Measurements from ENCODE around the gene ARL8A.

DNA sequence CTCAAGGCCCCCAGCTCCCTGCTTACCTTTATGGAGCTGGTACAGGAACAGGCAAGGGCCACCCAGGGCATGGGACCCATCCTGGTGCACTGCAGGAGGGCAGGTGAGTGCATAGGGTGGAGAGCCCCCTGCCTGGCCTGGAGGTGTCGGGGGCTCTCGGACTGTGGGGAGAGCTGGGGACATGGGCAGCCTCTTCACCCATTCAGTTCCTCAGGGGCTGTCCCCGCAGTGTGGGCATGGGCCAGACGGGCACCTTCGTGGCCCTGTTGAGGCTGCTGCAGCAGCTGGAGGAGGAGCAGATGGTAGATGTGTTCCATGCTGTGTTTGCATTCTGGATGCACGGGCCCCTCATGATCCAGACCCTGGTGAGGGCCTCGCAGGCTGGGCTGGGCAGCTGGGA lies 41.8 kb upstream of the ARL8A start:
- TF ChIP-seq, protein P1, sequence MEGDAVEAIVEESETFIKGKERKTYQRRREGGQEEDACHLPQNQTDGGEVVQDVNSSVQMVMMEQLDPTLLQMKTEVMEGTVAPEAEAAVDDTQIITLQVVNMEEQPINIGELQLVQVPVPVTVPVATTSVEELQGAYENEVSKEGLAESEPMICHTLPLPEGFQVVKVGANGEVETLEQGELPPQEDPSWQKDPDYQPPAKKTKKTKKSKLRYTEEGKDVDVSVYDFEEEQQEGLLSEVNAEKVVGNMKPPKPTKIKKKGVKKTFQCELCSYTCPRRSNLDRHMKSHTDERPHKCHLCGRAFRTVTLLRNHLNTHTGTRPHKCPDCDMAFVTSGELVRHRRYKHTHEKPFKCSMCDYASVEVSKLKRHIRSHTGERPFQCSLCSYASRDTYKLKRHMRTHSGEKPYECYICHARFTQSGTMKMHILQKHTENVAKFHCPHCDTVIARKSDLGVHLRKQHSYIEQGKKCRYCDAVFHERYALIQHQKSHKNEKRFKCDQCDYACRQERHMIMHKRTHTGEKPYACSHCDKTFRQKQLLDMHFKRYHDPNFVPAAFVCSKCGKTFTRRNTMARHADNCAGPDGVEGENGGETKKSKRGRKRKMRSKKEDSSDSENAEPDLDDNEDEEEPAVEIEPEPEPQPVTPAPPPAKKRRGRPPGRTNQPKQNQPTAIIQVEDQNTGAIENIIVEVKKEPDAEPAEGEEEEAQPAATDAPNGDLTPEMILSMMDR (IDR thresholded peaks at IDR 0.05 in 2 of 3, conservative IDR thresholded peaks at IDR 0.05 in 1 of 3; ENCODE audit: borderline replicate concordance in 1 of 3, insufficient read depth in 1 of 3, low read depth in 2 of 3, low read length in 2 of 3): no peak
- TF ChIP-seq POLR2A (IDR thresholded peaks at IDR 0.05; ENCODE audit: borderline replicate concordance, extremely low read depth, insufficient read depth, insufficient read length): no peak
- TF ChIP-seq, protein P2, sequence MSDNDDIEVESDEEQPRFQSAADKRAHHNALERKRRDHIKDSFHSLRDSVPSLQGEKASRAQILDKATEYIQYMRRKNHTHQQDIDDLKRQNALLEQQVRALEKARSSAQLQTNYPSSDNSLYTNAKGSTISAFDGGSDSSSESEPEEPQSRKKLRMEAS (IDR thresholded peaks at IDR 0.05): no peak
- TF ChIP-seq POLR2AphosphoS5 (IDR thresholded peaks at IDR 0.05; ENCODE audit: low read depth, low read length): no peak
- no peak for TF ChIP-seq EGR1 (IDR thresholded peaks at IDR 0.05; ENCODE audit: low read depth)
- TF ChIP-seq, protein P3, sequence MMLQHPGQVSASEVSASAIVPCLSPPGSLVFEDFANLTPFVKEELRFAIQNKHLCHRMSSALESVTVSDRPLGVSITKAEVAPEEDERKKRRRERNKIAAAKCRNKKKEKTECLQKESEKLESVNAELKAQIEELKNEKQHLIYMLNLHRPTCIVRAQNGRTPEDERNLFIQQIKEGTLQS (IDR thresholded peaks at IDR 0.05): no peak
